ENCODE data around the gene LST1.

LST1 gene

GRCh38 chr6:31546958-31547726 lies 38.9 kb upstream of the LST1 start, which contains the start of gene NFKBIL1:
TSS of gene NFKBIL1 (plus strand) at chr6:31547608. CDS start at chr6:31547695, 87 bp downstream.
- no peaks in the 10 kb centered on the region for H4K20me1 ChIP-seq (ENCODE audit: insufficient read depth, low read length)
- no peaks in the 10 kb centered on the region for H3K9me3 ChIP-seq (replicated peaks; ENCODE audit: insufficient read depth, low read length)
- H3K27ac ChIP-seq (ENCODE audit: low read length): peak within 1 kb of the TSS; percentile 36; the same call in 1 of the 2 replicates
- H3K9ac ChIP-seq (ENCODE audit: low read length): peak within 1 kb of the TSS; percentile 89
- no peak for TF ChIP-seq EZH2 (optimal IDR thresholded peaks at IDR 0.05; ENCODE audit: low read depth, low read length)
- TF ChIP-seq CTCF (IDR thresholded peaks at IDR 0.05; ENCODE audit: low read length): no peak
- TF ChIP-seq EZH2phosphoT487 (IDR thresholded peaks at IDR 0.05; ENCODE audit: low read length): no peak
- peak within 1 kb of the TSS; percentile 42 for H2AFZ ChIP-seq (ENCODE audit: low read length)
- peak within 1 kb of the TSS; percentile 67 for H3K4me2 ChIP-seq (ENCODE audit: low read depth, low read length)
- H3K4me3 ChIP-seq (ENCODE audit: low read length): peak within 1 kb of the TSS; percentile 57
- H3K27me3 ChIP-seq (replicated peaks; ENCODE audit: insufficient read depth, low read length): no peaks in the 10 kb centered on the region
- H3K9me2 ChIP-seq (replicated peaks; ENCODE audit: insufficient read depth, low read length): no peaks in the 10 kb centered on the region
- peaks cover 18% of the 10 kb centered on the region for H3K79me2 ChIP-seq (ENCODE audit: low read length)
- H3K36me3 ChIP-seq (replicated peaks; ENCODE audit: insufficient read depth, low read length): no peaks in the 10 kb centered on the region
- H3K4me1 ChIP-seq (ENCODE audit: low read length): peaks cover 9% of the 10 kb centered on the region
- DNase-seq: peak; percentile 95
- 0 out of 2 replicates have a peak, but pooled peaks cover 12% of the 10 kb centered on the region for H3F3A ChIP-seq (ENCODE audit: insufficient read depth, low read length)

DNA sequence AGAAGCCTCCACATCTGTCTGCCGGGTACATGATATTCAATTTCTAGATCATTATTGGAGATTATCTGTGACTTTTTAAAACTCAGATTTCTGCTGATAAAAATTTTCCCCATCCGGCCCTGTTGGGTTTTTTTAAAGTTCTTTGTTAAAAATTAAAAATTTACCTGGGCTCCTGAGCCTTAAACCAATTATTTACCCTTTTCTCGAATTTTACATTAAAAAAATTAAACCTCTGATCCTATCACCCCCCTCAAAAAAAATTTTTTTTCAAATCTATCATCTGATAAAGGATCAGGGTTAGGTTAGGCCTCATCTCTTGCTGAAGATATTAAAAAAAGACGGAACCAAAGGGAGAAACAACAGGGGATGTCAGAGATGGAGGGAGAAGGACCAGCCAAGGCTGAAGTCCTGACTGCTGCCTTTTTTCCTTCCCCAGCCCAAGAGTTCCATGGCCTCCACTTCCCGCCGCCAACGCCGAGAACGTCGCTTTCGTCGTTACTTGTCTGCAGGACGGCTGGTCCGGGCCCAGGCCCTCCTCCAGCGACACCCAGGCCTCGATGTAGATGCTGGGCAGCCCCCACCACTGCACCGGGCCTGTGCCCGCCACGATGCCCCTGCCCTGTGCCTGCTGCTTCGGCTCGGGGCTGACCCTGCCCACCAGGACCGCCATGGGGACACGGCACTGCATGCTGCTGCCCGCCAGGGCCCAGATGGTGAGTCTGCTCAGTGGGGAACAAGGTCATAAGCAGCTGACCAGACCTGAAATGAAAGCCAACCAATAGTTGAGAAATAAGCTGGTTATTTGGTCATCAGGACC lies 38.1 kb upstream of the LST1 start:
- Histone ChIP-seq H3K4me3 (ENCODE audit: low read length) (peak overlapping the region; percentile 57), H3K27me3 (replicated peaks; ENCODE audit: insufficient read depth, low read length) (no peaks in the 10 kb centered on the region), H3K9me2 (replicated peaks; ENCODE audit: insufficient read depth, low read length) (no peaks in the 10 kb centered on the region), H4K20me1 (ENCODE audit: insufficient read depth, low read length) (no peaks in the 10 kb centered on the region), H3K36me3 (replicated peaks; ENCODE audit: insufficient read depth, low read length) (no peaks in the 10 kb centered on the region), H3K4me2 (ENCODE audit: low read depth, low read length) (peak overlapping the region; percentile 67), H3K79me2 (ENCODE audit: low read length) (peaks cover 11% of the 10 kb centered on the region), H3K9me3 (replicated peaks; ENCODE audit: insufficient read depth, low read length) (no peaks in the 10 kb centered on the region), H3F3A (ENCODE audit: insufficient read depth, low read length) (0 out of 2 replicates have a peak, but pooled peaks cover 12% of the 10 kb centered on the region), H3K4me1 (ENCODE audit: low read length) (peaks cover 9% of the 10 kb centered on the region), H2AFZ (ENCODE audit: low read length) (peak overlapping the region; percentile 42; the same call in 1 of the 2 replicates), H3K27ac (ENCODE audit: low read length) (peak overlapping the region; percentile 36; the same call in 1 of the 2 replicates), H3K9ac (ENCODE audit: low read length) (peak overlapping the region; percentile 89)
- TF ChIP-seq EZH2 (optimal IDR thresholded peaks at IDR 0.05; ENCODE audit: low read depth, low read length): no peak
- no peak for DNase-seq

- Histone ChIP-seq H3K4me1 (ENCODE audit: low read length) (peaks cover 9% of the 10 kb centered on the region), H3K9me3 (replicated peaks; ENCODE audit: insufficient read depth, low read length) (no peaks in the 10 kb centered on the region), H4K20me1 (ENCODE audit: insufficient read depth, low read length) (no peaks in the 10 kb centered on the region), H3K9me2 (replicated peaks; ENCODE audit: insufficient read depth, low read length) (no peaks in the 10 kb centered on the region), H3K4me3 (ENCODE audit: low read length) (no peak overlapping the region), H3K36me3 (replicated peaks; ENCODE audit: insufficient read depth, low read length) (no peaks in the 10 kb centered on the region), H3K9ac (ENCODE audit: low read length) (no peak overlapping the region), H3K4me2 (ENCODE audit: low read depth, low read length) (peak overlapping the region; percentile 67; the same call in 1 of the 2 replicates), H3K27me3 (replicated peaks; ENCODE audit: insufficient read depth, low read length) (no peaks in the 10 kb centered on the region), H3F3A (ENCODE audit: insufficient read depth, low read length) (0 out of 2 replicates have a peak, but pooled peaks cover 6% of the 10 kb centered on the region), H3K27ac (ENCODE audit: low read length) (no peak overlapping the region), H2AFZ (ENCODE audit: low read length) (no peak overlapping the region), H3K79me2 (ENCODE audit: low read length) (peaks cover 6% of the 10 kb centered on the region)
- no peak for DNase-seq
- TF ChIP-seq CTCF (IDR thresholded peaks at IDR 0.05; ENCODE audit: low read length) (no peak), EZH2 (optimal IDR thresholded peaks at IDR 0.05; ENCODE audit: low read depth, low read length) (no peak), EZH2phosphoT487 (IDR thresholded peaks at IDR 0.05; ENCODE audit: low read length) (no peak)
Measured at GRCh38 chr6:31548544-31548873, 37.6 kb upstream of the LST1 start.
